WTC11 (cell line): ENCODE results near the gene RGS17. TPM values are rescaled to one million over a fixed set of nuclear protein-coding genes. Genes with fewer than 3 reads are reported as not detected.

ENCODE experiments used
- ATAC-seq: fragments of 200-7000 bp; cut with Tn5 transposase; 2 replicates; pipeline ENCODE4 v1.10.0; 2021; ENCODE audit warnings: mild to moderate bottlenecking, moderate library complexity
- CTCF ChIA-PET: fragments of 300-600 bp; sonication (Branson Sonifier 250); formaldehyde crosslinking; loops from one replicate; lab custom pipeline; 2021; ENCODE audit warnings: antibody characterized with exemption; lab: Charles Lee
- POLR2A ChIA-PET: fragments of 350-600 bp; sonication (Branson Sonifier 250); formaldehyde crosslinking; loops from one replicate; lab custom pipeline; 2021; ENCODE audit warnings: antibody characterized with exemption; lab: Charles Lee
- DNase-seq: peaks from one replicate; pipeline ENCODE4 v3.0.0; 2021; ENCODE audit warnings: low spot score
- H3K27ac Mint-ChIP-seq: 2 replicates; pipeline ENCODE4 v1.8.0; 2021; ENCODE audit warnings: mixed read lengths
- H3K27me3 Mint-ChIP-seq: 2 replicates; pipeline ENCODE4 v1.8.0; 2021; ENCODE audit warnings: low read depth, mild to moderate bottlenecking, moderate library complexity, mixed read lengths
- H3K36me3 Mint-ChIP-seq: 2 replicates; pipeline ENCODE4 v1.8.0; 2021; ENCODE audit warnings: mixed read lengths
- H3K4me1 Mint-ChIP-seq: 2 replicates; pipeline ENCODE4 v1.8.0; 2022; ENCODE audit warnings: mixed read lengths
- H3K4me3 Mint-ChIP-seq: 2 replicates; pipeline ENCODE4 v1.8.0; 2021; ENCODE audit warnings: mild to moderate bottlenecking, moderate library complexity, mixed read lengths
- H3K9me3 Mint-ChIP-seq: 2 replicates; pipeline ENCODE4 v1.8.0; 2021; ENCODE audit warnings: mixed read lengths
- ARID4B ChIP-seq: sonication (generic); formaldehyde crosslinking; IDR thresholded peaks from 2 replicates; pipeline ENCODE4 v1.8.0; 2023; ENCODE audit warnings: missing genetic modification reagents, mild to moderate bottlenecking, borderline replicate concordance
- ATF1 ChIP-seq: sonication (generic); formaldehyde crosslinking; IDR thresholded peaks from 2 replicates; pipeline ENCODE4 v1.8.1; 2023; ENCODE audit warnings: mild to moderate bottlenecking, moderate library complexity, missing genetic modification reagents
- ATF2 ChIP-seq: sonication (generic); formaldehyde crosslinking; IDR thresholded peaks from 2 replicates; pipeline ENCODE4 v1.8.1; 2022; ENCODE audit warnings: low read depth, missing genetic modification reagents, borderline replicate concordance
- CBFB ChIP-seq: sonication (generic); formaldehyde crosslinking; IDR thresholded peaks from 2 replicates; pipeline ENCODE4 v1.8.1; 2022; ENCODE audit warnings: mild to moderate bottlenecking, low read depth, missing genetic modification reagents
- CTCF ChIP-seq: fragments of 200-600 bp; IDR thresholded peaks from 2 replicates; pipeline ENCODE4 v1.8.0; 2022; ENCODE audit warnings: antibody characterized with exemption
- ETV6 ChIP-seq: sonication (generic); formaldehyde crosslinking; IDR thresholded peaks from 2 replicates; pipeline ENCODE4 v1.8.1; 2022; ENCODE audit warnings: mild to moderate bottlenecking, missing genetic modification reagents
- FOXK1 ChIP-seq: sonication (generic); formaldehyde crosslinking; IDR thresholded peaks from 2 replicates; pipeline ENCODE4 v1.8.0; 2022; ENCODE audit warnings: mild to moderate bottlenecking, moderate library complexity, missing genetic modification reagents
- GTF2I ChIP-seq: fragments of 250-450 bp; sonication (Bioruptor Pico); conservative IDR thresholded peaks from 2 replicates; pipeline ENCODE4 v1.4.0; 2021; ENCODE audit warnings: mild to moderate bottlenecking
- RORB ChIP-seq: fragments of 250-450 bp; sonication (Bioruptor Pico); IDR thresholded peaks from 2 replicates; pipeline ENCODE4 v1.9.0; 2021; ENCODE audit warnings: mild to moderate bottlenecking
- SP1 ChIP-seq: sonication (generic); formaldehyde crosslinking; conservative IDR thresholded peaks from 2 replicates; pipeline ENCODE4 v1.8.1; 2022; ENCODE audit warnings: missing genetic modification reagents
- TCF7 ChIP-seq: sonication (generic); formaldehyde crosslinking; IDR thresholded peaks from 2 replicates; pipeline ENCODE4 v1.8.0; 2022; ENCODE audit warnings: mild to moderate bottlenecking, low read depth, missing genetic modification reagents, moderate library complexity
- ZNF219 ChIP-seq: sonication (generic); formaldehyde crosslinking; IDR thresholded peaks from 2 replicates; pipeline ENCODE4 v1.8.0; 2023; ENCODE audit warnings: missing genetic modification reagents, mild to moderate bottlenecking, borderline replicate concordance
- ZNF263 ChIP-seq: sonication (generic); formaldehyde crosslinking; IDR thresholded peaks from 2 replicates; pipeline ENCODE4 v1.8.1; 2022; ENCODE audit warnings: low read depth, mild to moderate bottlenecking, moderate library complexity, missing genetic modification reagents
- ZNF317 ChIP-seq: sonication (generic); formaldehyde crosslinking; IDR thresholded peaks from 2 replicates; pipeline ENCODE4 v1.8.1; 2023; ENCODE audit warnings: low read depth, mild to moderate bottlenecking, moderate library complexity, missing genetic modification reagents, borderline replicate concordance
- total RNA-seq: library from RNA; stranded (reverse); gene quantifications from 3 replicates; pipeline ENCODE4 v1.2.3, GENCODE V29; 2021
- TF ChIP-seq, protein P1 (sequence below): fragments of 250-450 bp; sonication (Bioruptor Pico); IDR thresholded peaks from 2 replicates; pipeline ENCODE4 v1.9.0; 2021; ENCODE audit warnings: moderate library complexity, mild to moderate bottlenecking, inconsistent platforms, borderline replicate concordance
- TF ChIP-seq, protein P2 (sequence below): fragments of 250-450 bp; sonication (Bioruptor Pico); IDR thresholded peaks from 2 replicates; pipeline ENCODE4 v2.1.2; 2022; ENCODE audit warnings: mild to moderate bottlenecking, moderate library complexity
- TF ChIP-seq, protein P3 (sequence below): sonication (generic); formaldehyde crosslinking; IDR thresholded peaks from 2 replicates; pipeline ENCODE4 v1.8.0; 2022; ENCODE audit warnings: mild to moderate bottlenecking, missing genetic modification reagents
- TF ChIP-seq, protein P4 (sequence below): sonication (generic); formaldehyde crosslinking; IDR thresholded peaks from 2 replicates; pipeline ENCODE4 v1.8.1; 2022; ENCODE audit warnings: missing genetic modification reagents, borderline replicate concordance

Gene RGS17
- total RNA-seq, 1 experiment from 2014 or later: 9.3 TPM

GRCh38 chr6:153048631-153049030 lies 82.5 kb downstream of the RGS17 start (continued):
- TF ChIP-seq, protein P1, sequence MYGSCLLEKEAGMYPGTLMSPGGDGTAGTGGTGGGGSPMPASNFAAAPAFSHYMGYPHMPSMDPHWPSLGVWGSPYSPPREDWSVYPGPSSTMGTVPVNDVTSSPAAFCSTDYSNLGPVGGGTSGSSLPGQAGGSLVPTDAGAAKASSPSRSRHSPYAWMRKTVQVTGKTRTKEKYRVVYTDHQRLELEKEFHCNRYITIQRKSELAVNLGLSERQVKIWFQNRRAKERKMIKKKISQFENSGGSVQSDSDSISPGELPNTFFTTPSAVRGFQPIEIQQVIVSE: no peak

GRCh38 chr6:153047386-153047785 lies 83.7 kb downstream of the RGS17 start:
- H3K9me3 Mint-ChIP-seq: peaks cover 29% of the 10 kb centered on the region
- no peak for DNase-seq

More at GRCh38 chr6:153047386-153047785, 83.7 kb downstream of the RGS17 start:
- peaks cover 25% of the 10 kb centered on the region for H3K4me1 Mint-ChIP-seq
- no peak overlapping the region for H3K4me3 Mint-ChIP-seq
- H3K27ac Mint-ChIP-seq: no peak overlapping the region
- no peaks in the 10 kb centered on the region; the same call in 1 of the 2 replicates for H3K27me3 Mint-ChIP-seq
- peaks cover 17% of the 10 kb centered on the region for H3K36me3 Mint-ChIP-seq
- TF ChIP-seq TCF7 (no peak), GTF2I (CRISPR knock-in tag) (no peak), CBFB (CRISPR knock-in tag) (no peak), ATF1 (CRISPR knock-in tag) (no peak), ARID4B (CRISPR knock-in tag) (no peak), RORB (CRISPR knock-in tag) (no peak), ZNF263 (no peak), FOXK1 (CRISPR knock-in tag) (no peak), SP1 (CRISPR knock-in tag) (no peak), ZNF219 (no peak), CTCF (no peak), ETV6 (CRISPR knock-in tag) (no peak), ATF2 (CRISPR knock-in tag) (no peak), ZNF317 (no peak)
- TF ChIP-seq, protein P2, sequence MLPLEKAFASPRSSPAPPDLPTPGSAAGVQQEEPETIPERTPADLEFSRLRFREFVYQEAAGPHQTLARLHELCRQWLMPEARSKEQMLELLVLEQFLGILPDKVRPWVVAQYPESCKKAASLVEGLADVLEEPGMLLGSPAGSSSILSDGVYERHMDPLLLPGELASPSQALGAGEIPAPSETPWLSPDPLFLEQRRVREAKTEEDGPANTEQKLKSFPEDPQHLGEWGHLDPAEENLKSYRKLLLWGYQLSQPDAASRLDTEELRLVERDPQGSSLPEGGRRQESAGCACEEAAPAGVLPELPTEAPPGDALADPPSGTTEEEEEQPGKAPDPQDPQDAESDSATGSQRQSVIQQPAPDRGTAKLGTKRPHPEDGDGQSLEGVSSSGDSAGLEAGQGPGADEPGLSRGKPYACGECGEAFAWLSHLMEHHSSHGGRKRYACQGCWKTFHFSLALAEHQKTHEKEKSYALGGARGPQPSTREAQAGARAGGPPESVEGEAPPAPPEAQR (CRISPR knock-in tag): no peak
- TF ChIP-seq, protein P3, sequence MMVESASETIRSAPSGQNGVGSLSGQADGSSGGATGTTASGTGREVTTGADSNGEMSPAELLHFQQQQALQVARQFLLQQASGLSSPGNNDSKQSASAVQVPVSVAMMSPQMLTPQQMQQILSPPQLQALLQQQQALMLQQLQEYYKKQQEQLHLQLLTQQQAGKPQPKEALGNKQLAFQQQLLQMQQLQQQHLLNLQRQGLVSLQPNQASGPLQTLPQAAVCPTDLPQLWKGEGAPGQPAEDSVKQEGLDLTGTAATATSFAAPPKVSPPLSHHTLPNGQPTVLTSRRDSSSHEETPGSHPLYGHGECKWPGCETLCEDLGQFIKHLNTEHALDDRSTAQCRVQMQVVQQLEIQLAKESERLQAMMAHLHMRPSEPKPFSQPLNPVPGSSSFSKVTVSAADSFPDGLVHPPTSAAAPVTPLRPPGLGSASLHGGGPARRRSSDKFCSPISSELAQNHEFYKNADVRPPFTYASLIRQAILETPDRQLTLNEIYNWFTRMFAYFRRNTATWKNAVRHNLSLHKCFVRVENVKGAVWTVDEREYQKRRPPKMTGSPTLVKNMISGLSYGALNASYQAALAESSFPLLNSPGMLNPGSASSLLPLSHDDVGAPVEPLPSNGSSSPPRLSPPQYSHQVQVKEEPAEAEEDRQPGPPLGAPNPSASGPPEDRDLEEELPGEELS: no peak
- TF ChIP-seq, protein P4, sequence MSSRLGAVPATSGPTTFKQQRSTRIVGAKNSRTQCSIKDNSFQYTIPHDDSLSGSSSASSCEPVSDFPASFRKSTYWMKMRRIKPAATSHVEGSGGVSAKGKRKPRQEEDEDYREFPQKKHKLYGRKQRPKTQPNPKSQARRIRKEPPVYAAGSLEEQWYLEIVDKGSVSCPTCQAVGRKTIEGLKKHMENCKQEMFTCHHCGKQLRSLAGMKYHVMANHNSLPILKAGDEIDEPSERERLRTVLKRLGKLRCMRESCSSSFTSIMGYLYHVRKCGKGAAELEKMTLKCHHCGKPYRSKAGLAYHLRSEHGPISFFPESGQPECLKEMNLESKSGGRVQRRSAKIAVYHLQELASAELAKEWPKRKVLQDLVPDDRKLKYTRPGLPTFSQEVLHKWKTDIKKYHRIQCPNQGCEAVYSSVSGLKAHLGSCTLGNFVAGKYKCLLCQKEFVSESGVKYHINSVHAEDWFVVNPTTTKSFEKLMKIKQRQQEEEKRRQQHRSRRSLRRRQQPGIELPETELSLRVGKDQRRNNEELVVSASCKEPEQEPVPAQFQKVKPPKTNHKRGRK (CRISPR knock-in tag): no peak
- ChIA-PET POLR2A (no interaction called here), CTCF (no interaction called here)
- no peak; the same call in 1 of the 2 replicates for ATAC-seq
